GM21526 (cell line): ENCODE data around the gene ANGPTL8.

Experiments used
- ATAC-seq: cut with Tn5 transposase; IDR thresholded peaks from one replicate; pipeline ENCODE4 v1.9.1; 2021; ENCODE audit warnings: moderate library complexity; ENCODE audit not compliant: unreplicated experiment, low FRiP score

Gene ANGPTL8, protein sequence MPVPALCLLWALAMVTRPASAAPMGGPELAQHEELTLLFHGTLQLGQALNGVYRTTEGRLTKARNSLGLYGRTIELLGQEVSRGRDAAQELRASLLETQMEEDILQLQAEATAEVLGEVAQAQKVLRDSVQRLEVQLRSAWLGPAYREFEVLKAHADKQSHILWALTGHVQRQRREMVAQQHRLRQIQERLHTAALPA

DNA sequence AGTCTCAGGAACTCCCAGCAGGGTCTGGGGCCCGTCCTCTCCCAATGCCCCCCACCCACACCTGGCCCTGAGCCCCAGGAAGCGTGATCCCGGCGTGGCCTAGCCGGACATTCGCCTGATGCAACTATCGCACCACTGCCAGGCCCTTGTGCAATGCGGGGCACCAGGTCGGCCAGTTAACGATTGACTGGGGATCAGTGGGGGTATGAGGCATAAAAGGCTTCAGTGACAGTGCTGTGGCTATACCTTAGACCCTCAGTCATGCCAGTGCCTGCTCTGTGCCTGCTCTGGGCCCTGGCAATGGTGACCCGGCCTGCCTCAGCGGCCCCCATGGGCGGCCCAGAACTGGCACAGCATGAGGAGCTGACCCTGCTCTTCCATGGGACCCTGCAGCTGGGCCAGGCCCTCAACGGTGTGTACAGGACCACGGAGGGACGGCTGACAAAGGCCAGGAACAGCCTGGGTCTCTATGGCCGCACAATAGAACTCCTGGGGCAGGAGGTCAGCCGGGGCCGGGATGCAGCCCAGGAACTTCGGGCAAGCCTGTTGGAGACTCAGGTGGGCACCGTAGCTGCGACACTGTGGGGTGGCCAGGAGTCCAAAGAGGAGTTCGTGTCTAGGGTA, at the start of gene ANGPTL8:
ANGPTL8 (plus strand) TSS at position 243 of the 624 bp plus-strand sequence; CDS start at position 262, 19 bp downstream.
- ATAC-seq, result no peak

DNA sequence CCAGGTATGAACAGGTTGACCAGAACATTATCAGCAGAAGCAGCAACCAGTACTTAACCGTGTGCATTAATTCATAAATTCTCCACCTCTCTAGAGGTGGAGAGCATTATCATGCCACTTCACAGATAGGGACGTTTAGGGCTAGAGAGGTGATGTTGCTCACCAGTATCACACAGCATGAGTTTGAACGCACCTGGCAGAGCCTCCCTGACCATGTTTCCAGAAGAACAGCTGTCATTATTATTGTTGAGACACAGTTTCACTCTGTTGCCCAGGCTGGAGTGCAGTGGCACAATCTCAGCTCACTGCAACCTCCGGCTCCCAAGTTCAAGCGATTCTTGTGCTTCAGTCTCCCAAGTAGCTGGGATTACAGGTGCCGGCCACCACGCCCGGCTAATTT, 48.9 kb upstream of the ANGPTL8 start:
- ATAC-seq, result no peak

DNA sequence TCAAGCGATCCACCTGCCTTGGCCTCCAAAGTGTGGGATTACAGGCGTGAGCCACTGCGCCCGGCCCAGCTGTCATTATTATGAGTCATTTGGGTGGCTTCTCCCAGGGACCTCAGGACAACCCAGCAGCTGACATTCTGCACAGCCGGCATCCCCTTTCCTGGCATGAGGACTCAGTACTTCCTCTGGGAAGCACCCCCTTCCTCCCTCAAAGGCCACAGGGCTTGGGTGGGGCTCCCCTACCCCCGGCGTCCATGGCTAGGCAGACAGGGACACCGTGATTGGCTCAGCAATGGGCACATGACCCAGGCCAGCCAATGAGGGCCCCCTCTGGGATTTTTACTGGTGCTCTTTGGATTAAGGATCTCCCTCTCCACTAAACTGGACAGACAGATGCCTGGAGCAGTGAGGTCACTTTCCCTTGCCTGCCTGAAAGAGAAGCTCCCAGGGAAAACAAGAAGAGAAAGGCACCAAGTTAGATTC, 48.1 kb upstream of the ANGPTL8 start:
- no peak for ATAC-seq

DNA sequence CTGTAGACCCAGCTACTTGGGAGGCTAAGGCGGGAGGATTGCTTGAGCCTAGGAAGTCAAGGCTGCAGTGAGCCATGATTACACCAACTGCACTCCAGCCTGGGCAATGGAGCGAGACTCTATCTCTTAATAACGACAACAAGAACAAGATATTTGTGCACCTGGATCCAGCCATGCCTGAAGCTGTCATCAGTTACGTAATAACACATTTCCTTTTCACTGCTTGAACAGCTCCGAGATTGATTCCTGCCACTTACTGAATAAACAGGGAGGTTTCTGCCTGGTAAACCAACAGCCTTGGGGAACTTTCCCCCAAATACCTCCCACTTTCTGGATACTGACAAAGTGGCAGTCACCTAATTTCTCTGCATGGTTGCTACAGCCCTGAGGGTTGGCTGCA, 47.5 kb upstream of the ANGPTL8 start:
- no peak for ATAC-seq

DNA sequence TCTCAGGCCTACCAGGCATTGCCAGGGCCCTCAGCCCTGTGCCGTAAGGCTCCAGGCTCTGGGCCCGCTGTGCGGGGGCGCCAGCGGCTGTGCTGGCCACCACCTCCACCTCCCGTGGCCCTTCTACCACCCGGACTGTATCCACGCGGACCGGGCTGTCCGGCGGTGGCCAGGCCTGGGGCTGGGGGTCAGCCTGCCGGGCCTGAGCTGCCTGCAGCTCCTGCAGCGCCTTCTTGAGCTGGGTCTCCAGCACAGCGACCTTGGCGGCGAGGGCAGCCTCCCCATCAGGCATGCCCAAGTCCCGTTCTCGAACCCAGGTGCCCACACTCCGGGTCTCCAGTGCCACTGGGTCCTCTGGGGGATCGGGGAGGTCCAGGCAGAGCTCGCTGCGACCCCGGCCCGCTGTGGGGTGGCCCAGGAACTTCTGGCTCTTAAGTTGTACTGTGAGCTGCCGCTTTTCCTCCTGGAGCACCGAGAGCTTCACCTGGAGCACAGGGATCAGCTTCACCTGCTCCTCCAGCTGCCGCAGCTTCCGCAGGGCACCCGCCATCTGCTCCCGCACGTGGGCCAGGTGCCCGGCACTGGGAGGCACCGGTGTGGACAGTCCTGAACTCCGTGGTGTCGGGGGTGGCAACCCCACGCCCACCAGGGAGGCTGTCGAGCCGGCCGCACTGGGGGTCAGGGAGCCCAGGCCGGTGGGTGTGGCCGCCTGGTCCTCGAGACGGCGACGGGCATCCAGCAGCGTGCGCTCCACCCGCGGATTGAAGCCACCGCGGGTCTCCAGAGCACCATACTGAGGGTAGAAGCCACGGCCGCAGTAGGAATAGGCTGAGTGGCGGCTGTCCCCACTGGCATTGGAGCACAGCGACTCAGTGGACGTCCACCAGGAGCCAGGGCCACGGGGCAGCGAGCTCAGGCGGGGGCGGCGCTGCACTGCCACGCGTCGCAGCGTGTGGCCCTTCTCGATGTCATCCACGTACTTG, 46.2 kb upstream of the ANGPTL8 start:
- no peak for ATAC-seq

DNA sequence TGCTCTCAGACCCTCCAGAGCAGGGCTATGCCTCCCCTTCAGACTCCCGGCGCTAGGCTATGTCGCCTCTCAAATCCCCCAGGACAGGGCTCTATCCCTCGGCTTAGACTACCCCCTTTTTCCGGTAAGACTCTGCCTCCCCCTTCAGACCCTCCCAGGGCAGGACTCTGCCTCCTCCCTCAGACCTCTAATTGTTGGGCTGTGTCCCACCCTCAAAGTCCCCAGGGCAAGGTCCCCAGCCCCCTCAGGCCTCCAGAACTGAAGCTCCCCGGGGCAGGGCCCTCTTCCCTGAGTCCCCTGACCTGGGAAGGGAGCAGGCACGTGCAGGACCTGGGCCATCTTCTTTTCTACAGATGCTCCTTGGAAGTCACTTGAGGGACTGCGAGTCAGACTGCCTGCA, 45.2 kb upstream of the ANGPTL8 start:
- no peak for ATAC-seq

DNA sequence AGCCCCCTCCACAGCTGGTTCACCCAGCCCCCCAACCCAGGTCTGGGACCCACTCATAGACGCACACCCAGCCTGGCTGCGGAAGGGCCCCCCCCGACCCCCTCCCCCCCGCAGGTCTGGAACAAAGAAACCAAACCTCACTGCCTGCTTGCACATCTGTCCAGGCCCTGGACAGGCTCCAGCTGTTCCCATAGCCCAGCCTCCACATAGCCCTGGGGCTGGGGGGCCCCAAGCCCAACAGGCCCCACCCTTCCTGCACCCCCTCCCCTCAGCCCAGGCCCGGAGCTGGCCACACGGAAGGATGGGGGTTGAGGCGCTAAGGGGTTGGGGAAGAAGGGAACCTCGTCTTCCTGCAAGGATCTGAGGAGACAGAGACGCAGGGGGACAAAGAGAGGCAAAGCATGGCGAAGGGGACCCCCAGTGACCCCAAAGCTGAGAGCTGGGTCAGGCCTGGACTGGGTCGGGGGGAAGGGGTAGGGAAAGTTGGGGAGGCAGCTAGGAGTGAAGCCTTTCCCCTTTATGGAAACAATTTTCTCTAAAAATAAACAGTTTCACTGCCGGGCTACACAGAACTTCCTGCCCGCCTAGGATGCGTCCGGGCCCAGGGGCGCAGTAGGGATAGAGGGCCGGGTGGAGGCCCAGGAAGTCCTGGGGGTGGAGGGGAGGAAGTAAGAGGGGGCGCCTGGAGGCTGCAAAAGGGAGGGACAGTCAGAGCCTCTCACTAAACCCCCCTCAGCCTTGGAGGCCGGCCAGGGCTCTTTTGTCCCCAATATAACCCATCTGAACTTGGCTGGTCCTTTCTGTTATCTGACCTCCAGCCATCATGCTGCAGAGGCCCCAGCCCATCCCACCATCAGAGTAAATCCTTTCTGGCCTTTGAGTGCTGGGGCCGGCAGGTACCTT, 44.5 kb upstream of the ANGPTL8 start:
- no peak for ATAC-seq

DNA sequence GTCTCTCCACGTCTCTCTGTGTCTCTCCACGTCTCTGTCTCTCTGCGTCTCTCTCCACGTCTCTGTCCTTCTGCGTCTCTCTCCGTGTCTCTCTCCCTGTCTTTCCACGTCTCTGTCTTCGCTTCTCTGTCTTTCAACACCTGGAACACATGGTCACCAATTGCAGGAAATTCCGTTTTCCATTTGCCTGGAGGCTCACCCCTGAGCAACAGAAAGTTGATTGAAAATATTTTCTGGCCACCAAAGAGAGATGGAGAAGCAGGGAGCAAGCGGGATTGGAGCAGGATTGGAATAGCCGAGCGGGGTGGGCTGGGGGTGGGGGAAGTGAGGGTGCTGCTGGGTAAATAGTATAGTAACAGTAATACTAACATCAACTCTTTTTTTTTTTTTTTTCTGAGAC, 43.7 kb upstream of the ANGPTL8 start:
- ATAC-seq, result no peak

DNA sequence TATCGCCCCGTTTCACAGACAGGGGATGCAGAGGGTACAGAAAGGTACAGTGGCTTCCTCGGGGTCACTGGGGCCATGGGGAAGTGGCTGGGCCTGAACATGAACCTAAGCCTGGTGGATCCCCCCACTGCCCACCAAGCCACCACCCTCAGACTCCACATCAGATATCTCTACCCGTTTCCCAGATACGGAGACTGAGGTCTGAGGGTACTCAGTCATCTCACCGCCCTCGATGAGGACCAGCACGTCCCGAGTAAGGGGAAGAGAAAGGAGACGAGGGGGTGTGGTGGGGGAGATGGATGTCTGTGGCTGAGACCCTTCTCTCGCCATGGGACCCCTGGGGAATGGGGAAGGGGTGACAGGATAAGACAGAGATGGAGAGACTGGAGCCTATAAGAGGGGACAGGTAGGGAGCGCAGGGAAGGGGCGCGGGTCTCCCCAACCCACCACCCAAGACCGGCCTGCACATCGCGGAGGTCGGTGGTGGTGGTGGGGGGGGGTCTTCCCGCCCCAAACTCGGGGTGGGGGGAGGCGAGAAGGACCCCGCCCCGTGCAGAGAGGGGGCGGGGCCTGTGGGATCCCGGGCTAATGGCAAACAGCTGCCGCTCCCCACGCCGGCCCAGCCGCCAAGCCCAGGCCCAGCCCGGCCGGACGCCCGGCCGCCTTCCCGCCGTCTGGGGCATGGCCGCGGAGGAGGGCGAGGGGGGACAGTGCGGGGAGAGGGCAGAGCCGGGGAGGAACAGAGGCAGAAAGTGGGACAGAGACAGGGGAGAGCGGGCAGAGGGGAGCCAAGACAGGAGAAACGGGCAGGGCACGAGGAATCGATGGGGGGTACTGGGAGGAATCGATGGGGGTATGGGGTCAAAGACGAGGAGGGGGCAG, 42.8 kb upstream of the ANGPTL8 start:
- no peak for ATAC-seq

DNA sequence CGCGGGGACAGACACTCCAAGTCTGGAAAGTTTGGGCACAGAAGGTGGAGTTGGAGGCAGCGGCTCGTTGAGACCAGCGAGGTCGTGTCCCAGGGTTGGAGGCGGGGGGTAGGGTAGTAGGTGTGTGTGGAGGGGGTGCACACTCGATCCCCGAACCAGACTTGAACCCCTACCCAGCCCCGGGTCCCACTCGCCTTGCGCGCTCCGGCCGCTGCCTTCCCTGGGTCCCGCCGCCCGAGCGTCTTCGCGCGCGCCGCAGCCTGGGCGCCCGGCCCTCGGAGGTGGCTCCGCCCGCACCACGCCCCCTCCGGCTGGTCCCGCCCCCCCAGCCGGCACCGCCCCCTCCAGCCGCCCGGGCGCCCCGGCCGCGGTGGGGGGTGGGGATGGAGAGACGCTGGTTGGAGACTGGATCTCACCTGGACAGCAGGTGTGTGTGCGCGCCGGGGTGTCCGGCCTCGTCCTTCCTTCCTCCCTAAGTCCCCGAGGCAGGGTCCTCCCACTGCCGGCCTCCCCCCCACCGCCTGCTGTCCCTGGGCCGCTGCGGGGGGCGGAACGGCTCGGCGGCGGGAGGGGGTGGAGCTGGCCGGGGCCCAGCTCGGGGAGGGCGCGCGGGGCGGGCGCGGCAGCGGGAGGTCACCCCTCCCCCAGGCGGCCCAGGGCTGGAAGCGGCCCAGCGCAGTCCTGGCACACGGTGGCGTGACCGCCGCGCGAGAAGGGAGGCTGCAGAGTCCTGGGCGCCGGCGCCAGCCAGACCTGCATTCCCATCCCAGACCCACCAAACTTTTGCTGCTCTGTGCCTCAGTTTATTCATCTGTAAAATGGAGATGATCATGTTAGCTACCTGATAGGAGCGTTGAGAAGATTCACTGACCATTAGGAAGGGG, 41.9 kb upstream of the ANGPTL8 start, which contains the start of gene KANK2:
KANK2 (minus strand) TSS at position 255 of the 884 bp plus-strand sequence. CDS start 3,034 bp downstream, outside the sequence.
- ATAC-seq, result peak; percentile 59

DNA sequence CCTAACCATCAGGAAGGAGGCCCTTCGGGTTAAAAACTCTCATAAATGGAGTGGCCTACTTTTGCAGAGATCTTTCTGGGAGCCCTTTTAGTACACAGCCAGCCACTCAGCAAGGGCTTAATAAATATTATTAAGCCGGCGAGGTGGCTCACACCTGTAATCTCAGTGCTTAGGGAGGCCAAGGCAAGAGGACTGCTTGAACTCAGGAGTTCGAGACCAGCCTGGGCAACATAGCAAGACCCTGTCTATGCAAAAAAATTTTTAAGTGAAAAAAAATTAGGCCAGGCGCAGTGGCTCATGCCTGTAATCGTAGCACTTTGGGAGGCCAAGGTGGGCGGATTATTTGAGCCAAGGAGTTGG, 41.3 kb upstream of the ANGPTL8 start:
- no peak for ATAC-seq

DNA sequence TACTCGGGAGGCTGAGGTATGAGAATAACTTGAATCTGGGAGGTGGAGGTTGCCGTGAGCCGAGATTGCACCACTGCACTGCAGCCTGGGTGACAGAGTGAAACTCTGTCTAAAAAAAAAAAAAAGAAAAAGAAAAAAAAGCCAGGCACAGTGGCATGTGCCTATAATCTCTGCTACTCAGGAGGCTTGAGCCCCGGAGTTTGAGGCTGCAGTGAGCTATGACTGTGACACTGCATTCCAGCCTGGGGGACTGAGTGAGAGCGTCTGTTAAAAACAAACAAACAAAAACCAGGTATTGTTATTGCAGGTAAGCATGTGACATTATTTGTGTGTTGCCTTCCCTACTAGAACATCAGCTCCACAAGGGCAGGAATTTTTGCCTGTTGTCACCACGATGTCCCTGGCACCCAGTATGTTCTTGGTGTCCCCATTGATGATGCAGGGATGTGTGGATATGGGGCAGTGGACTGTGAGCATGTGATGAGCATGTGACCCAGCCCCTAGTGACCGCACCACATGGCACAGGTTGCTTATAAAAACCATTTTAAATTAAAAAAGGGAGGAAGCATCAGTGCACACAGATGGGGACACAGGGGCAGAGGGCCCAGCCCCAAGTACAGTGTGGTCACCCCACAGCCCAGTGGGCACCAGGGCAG, 40.5 kb upstream of the ANGPTL8 start:
- ATAC-seq, result no peak

DNA sequence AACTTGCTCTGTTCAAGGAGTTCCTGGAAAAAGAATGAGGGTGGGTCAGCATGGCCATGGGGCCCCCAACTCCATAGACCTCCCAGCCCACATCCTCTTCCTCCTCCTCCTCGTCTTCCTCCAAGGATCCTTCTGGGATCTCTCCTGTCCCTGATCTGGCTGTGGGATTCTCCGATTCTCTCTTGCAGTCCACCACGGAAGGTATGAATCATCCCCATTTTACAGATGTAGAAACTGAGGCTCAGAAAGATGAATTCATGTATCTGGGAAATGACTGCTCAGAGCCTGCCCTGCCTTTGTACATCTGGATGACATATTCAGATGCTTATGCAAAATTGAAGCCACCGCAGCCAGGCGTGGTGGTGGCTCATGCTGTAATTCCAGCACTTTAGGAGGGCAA, 39.9 kb upstream of the ANGPTL8 start:
- no peak for ATAC-seq

DNA sequence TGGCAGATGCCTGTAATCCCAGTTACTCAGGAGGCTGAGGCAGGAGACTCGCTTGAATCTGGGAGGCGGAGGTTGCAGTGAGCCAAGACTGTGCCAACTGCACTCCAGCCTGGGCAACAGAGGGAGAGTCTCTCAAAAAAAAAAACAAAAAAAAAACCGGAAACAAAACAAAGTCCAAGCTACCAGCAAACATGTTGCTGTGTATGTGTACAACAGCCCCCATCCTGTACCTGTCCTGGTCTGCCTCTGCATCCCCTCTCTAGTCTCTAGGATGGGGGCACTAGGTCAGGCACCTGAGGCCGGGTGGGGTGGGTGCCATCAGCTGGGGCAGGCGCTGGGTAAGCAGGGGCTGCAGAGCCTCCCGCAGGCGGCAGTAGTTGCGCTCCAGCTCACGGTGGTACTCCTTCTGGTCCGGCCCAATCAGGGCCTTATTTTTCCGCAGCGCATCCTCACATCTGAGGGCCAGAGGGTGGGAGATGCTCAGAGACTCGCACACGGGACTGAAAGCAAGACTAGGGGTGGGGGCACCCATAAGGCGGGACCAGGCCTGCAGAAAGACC, 39.3 kb upstream of the ANGPTL8 start:
- no peak for ATAC-seq

DNA sequence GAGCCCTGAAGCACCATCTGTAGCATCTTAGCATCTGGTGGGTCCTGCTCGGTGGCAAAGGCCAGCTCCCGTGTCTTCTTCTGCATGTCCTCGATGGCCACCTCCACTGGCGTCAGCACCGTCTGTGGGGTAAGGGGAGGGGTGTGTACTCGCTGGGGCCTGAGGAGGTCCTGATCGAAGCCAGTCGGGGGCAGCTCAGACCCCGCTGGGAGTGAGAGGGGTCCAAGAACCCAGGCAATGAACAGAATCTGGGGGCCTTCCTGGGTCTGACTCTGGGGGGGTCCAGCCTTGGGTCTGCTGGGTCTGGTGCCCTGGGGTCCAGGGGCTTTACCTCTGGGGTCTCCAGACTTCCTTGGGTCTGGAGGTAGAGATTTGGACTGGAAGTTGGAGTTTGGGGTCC, 38.5 kb upstream of the ANGPTL8 start:
- ATAC-seq, result no peak

DNA sequence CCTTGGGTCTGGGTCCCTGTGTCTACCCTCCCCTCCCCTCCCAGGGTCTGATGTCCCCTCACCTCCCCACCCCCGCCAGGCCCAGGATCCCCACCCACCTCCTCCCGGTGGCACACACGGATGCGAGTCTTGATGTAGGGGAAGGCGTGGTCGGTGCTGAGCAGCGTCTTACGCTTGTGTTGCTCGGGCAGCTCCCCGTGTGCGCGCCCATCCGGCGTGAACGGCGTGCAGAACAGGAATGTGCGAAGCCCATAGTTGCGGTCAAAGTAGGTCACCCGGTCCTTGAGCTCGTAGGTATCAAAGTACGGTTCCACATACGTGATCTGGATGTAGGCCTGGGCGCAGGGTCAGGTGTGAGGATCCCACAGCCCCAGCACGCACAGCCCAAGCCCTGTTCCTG, 37.6 kb upstream of the ANGPTL8 start:
- ATAC-seq, result no peak

DNA sequence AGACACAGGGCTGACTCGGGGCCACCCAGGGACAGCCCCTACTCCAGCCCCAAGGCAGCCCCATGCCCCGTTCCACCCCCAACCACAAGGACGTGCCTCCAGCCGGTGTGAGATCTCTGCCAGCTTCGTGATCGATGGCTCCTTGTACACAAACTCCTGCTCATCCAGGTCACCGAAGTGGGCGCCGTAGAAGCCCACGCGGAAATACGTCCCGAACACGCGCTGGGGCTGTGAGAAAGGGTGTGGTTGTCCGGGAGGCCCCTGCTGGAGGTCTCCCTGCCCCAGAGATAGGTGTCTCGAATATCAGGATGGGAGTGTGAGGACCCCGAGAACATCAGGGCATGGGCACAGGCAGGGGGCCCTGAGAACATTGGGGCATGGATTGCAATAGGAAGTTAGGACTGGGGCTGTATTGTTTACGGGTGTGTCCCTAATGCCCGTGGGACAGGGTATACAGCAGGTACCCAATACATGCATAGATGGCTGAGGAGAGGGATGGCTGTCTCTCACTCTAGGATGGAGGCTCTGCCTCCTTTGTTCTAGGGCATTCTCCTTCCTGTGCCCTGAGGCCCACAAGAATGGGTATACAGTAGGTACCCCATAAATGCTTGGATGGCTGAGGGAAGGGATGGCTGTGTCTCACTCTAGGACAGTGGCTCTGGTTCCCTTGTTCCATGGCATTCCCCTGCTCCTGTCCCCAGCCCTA, 36.8 kb upstream of the ANGPTL8 start:
- ATAC-seq, result no peak
